ENCODE results near the gene TRPM8. TPM values are rescaled to one million over a fixed set of nuclear protein-coding genes. Genes with fewer than 3 reads are reported as not detected.
A peak's percentile ranks its signal among the peaks of the same experiment; 100 is the strongest.
"Not testable (repeated sequence)": the region's sequence is repeated elsewhere in the genome, so short reads cannot be mapped to it uniquely, and the experiment has no call there.

TRPM8 gene
- total and polyA plus RNA-seq, 2 of the 13 experiments (the other 11 are each of a cell fraction or from before 2014, with no cell fraction given): 0.12 TPM; not detected in 1

DNA sequence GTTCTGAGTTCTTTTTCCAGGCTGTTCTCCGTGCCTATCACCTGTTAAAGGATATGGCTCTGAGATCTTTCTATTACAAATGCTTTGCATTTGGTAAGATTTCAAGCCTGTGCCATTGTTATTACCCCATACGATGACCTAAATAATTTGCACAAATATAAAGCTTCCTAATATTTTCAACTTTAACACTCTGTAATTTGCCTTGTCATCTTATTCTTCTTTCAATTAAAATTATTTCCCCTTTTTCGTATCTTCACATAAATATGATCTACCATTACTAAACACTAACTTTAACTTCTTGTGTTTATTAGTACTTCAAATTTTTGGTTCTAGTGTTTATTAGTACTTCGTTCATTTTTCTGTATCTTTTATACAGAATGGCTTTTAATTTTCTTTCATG is 45.7 kb upstream of the TRPM8 start:
- FAIRE-seq: no peak
- CTCF ChIA-PET (ENCODE audit: low intra/inter-chr PET ratio, low total read pairs): no interaction called here
- TF ChIP-seq FOSL2 (CRISPR knock-in tag; IDR thresholded peaks at IDR 0.05) (no peak), MEF2D (CRISPR knock-in tag; IDR thresholded peaks at IDR 0.05) (no peak), ZNF737 (CRISPR knock-in tag; IDR thresholded peaks at IDR 0.05; ENCODE audit: borderline replicate concordance) (no peak), MAFK (conservative IDR thresholded peaks at IDR 0.05 in 1 of 2, IDR thresholded peaks at IDR 0.05 in 1 of 2; ENCODE audit: low read length in 2 of 2) (peak; percentile 28 to 44; a peak in 2 of 4 replicates), MAFF (IDR thresholded peaks at IDR 0.05; ENCODE audit: low read depth, low read length) (0 out of 2 replicates have a peak, but pooled peaks have one; percentile 8), RFX3 (CRISPR knock-in tag; IDR thresholded peaks at IDR 0.05) (no peak), RARA (CRISPR knock-in tag; IDR thresholded peaks at IDR 0.05) (no peak), AGO2 (optimal IDR thresholded peaks at IDR 0.05; ENCODE audit: low read depth, low read length) (no peak), SCMH1 (CRISPR knock-in tag; IDR thresholded peaks at IDR 0.05; ENCODE audit: borderline replicate concordance) (no peak), TRIM24 (CRISPR knock-in tag; IDR thresholded peaks at IDR 0.05) (no peak)
- TF ChIP-seq, protein P1, sequence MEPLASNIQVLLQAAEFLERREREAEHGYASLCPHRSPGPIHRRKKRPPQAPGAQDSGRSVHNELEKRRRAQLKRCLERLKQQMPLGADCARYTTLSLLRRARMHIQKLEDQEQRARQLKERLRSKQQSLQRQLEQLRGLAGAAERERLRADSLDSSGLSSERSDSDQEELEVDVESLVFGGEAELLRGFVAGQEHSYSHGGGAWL (CRISPR knock-in tag; IDR thresholded peaks at IDR 0.05): no peak
- TF ChIP-seq, protein P2, sequence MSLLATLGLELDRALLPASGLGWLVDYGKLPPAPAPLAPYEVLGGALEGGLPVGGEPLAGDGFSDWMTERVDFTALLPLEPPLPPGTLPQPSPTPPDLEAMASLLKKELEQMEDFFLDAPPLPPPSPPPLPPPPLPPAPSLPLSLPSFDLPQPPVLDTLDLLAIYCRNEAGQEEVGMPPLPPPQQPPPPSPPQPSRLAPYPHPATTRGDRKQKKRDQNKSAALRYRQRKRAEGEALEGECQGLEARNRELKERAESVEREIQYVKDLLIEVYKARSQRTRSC (CRISPR knock-in tag; IDR thresholded peaks at IDR 0.05; ENCODE audit: low read depth): no peak
- TF ChIP-seq, protein P3, sequence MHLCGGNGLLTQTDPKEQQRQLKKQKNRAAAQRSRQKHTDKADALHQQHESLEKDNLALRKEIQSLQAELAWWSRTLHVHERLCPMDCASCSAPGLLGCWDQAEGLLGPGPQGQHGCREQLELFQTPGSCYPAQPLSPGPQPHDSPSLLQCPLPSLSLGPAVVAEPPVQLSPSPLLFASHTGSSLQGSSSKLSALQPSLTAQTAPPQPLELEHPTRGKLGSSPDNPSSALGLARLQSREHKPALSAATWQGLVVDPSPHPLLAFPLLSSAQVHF (CRISPR knock-in tag; IDR thresholded peaks at IDR 0.05): no peak

DNA sequence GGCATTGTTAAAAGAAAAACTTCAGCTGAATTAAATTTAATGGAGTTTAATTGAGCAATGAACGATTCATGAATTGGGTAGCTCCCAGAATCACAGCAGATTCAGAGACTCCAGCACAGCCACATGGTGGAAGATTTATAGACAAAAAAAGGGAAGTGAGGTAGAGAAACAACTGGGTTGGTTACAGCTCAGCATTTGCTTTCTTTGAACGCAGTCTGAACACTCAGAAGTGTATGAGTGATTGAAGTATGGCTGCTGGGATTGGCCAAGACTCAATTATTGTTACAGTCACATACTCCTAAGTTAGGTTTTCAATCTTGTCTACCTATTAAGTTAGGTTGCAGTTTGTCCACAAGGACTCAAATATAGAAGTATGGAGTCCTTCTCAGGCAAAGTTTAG is 45.0 kb upstream of the TRPM8 start:
- H3K9me3 ChIP-seq (ENCODE audit: low read length); ATAC-seq; POLR2A ChIA-PET; H3K9ac ChIP-seq (ENCODE audit: insufficient read depth, low read depth, low read length); BruUV-seq (replicated peaks); H3K79me2 ChIP-seq (ENCODE audit: insufficient read depth, low read length); H2AFZ ChIP-seq (ENCODE audit: low read length); H3K4me2 ChIP-seq (ENCODE audit: low read depth, low read length); CTCF ChIA-PET (ENCODE audit: low intra/inter-chr PET ratio, low total read pairs); H3K4me3 ChIP-seq (replicated peaks in 1 of 3; ENCODE audit: insufficient read depth in 1 of 3, low read depth in 2 of 3, low read length in 3 of 3); intact Hi-C loops (cut with micrococcal nuclease; ENCODE audit: unreplicated experiment); H3K36me3 ChIP-seq (replicated peaks in 1 of 2; ENCODE audit: control insufficient read depth in 1 of 2, insufficient read depth in 2 of 2, low read length in 2 of 2); FAIRE-seq; H3K4me1 ChIP-seq (ENCODE audit: insufficient read depth, low read length); in situ Hi-C loops (cut with HindIII; ENCODE audit: extremely low pct_ligation_motif_present, low pct_unique_long_range_greater_than_20kb); H4K20me1 ChIP-seq (ENCODE audit: insufficient read depth, low read length); H3K27ac ChIP-seq (ENCODE audit: extremely low read length, insufficient read depth, low read length); DNase-seq (ENCODE audit: low spot score): not testable (repeated sequence)
- peaks cover 0 to 16% of the 10 kb centered on the region in 2 experiments; a peak in 4 of 5 replicates for H3K27me3 ChIP-seq (ENCODE audit: control insufficient read depth in 1 of 2, insufficient read depth in 2 of 2, low read length in 2 of 2)
- 4% methylated on average over 2 of the region's 2 CpGs for WGBS (ENCODE audit: low lambda C conversion rate)

More for the DNA sequence above, 45.7 kb upstream of the TRPM8 start:
- ATAC-seq (no peak), DNase-seq (ENCODE audit: low spot score) (no peak)
- H3K36me3 ChIP-seq (replicated peaks in 1 of 2; ENCODE audit: control insufficient read depth in 1 of 2, insufficient read depth in 2 of 2, low read length in 2 of 2): no peaks in the 10 kb centered on the region
- H3K4me2 ChIP-seq (ENCODE audit: low read depth, low read length): no peak overlapping the region
- no peak overlapping the region for H3K4me3 ChIP-seq (replicated peaks in 1 of 3; ENCODE audit: insufficient read depth in 1 of 3, low read depth in 2 of 3, low read length in 3 of 3)
- intact Hi-C loops (cut with micrococcal nuclease; ENCODE audit: unreplicated experiment) (no loop called here), in situ Hi-C loops (cut with HindIII; ENCODE audit: extremely low pct_ligation_motif_present, low pct_unique_long_range_greater_than_20kb) (no loop called here)
- H4K20me1 ChIP-seq (ENCODE audit: insufficient read depth, low read length): no peaks in the 10 kb centered on the region
- no TSS peak for BruUV-seq (replicated peaks)
- POLR2A ChIA-PET: no interaction called here
- H3K27ac ChIP-seq (ENCODE audit: extremely low read length, insufficient read depth, low read length): no peak overlapping the region
- no peaks in the 10 kb centered on the region for H3K79me2 ChIP-seq (ENCODE audit: insufficient read depth, low read length)
- 6% methylated on average over 4 of the region's 4 CpGs for WGBS (ENCODE audit: low lambda C conversion rate)
- no peaks in the 10 kb centered on the region for H3K9me3 ChIP-seq (ENCODE audit: low read length)
- H3K9ac ChIP-seq (ENCODE audit: insufficient read depth, low read depth, low read length): no peak overlapping the region
- peaks cover 0 to 18% of the 10 kb centered on the region in 2 experiments; a peak in 4 of 5 replicates for H3K27me3 ChIP-seq (ENCODE audit: control insufficient read depth in 1 of 2, insufficient read depth in 2 of 2, low read length in 2 of 2)
- H2AFZ ChIP-seq (ENCODE audit: low read length): no peak overlapping the region
- H3K4me1 ChIP-seq (ENCODE audit: insufficient read depth, low read length): no peaks in the 10 kb centered on the region
